Keratinocyte (primary cell): ENCODE measurements around the gene FXYD6. TPM values are rescaled to one million over a fixed set of nuclear protein-coding genes. Genes with fewer than 3 reads are reported as not detected.

Source experiments
- DNase-seq: peaks from one replicate; pipeline ENCODE4 v3.0.0-alpha.2; 2011; ENCODE audit warnings: low read depth, missing footprints, low spot score
- FAIRE-seq: peaks from 2 replicates; lab custom pipeline; 2011; peaks lifted over from hg19 to GRCh38; lab: Jason Lieb, UNC
- H2AFZ ChIP-seq: 2 replicates; pipeline ENCODE4 v1.6.0; 2012; ENCODE audit warnings: low read length, control low read depth, inconsistent platforms; ENCODE audit not compliant: control insufficient read depth
- H3K27ac ChIP-seq: 2 replicates; pipeline ENCODE4 v1.5.1; 2011; ENCODE audit warnings: low read length; ENCODE audit not compliant: control insufficient read depth, insufficient read depth
- H3K27me3 ChIP-seq: 3 replicates; pipeline ENCODE4 v1.6.0; 2011; ENCODE audit warnings: low read length; ENCODE audit not compliant: control insufficient read depth, insufficient read depth; ENCODE audit errors: extremely low read depth
- H3K36me3 ChIP-seq, 2 experiments: 2 replicates in 1 of 2; 3 replicates in 1 of 2; pipeline ENCODE4 v1.5.1; 2011; ENCODE audit warnings: low read length in 2 of 2, mild to moderate bottlenecking in 1 of 2; ENCODE audit not compliant: control insufficient read depth in 2 of 2, insufficient read depth in 2 of 2; ENCODE audit errors: extremely low read depth in 1 of 2
- H3K4me1 ChIP-seq: 3 replicates; pipeline ENCODE4 v1.5.1; 2011; ENCODE audit warnings: low read length; ENCODE audit not compliant: control insufficient read depth, insufficient read depth; ENCODE audit errors: extremely low read depth
- H3K4me2 ChIP-seq: 3 replicates; pipeline ENCODE4 v1.6.0; 2011; ENCODE audit warnings: low read depth, low read length; ENCODE audit not compliant: control insufficient read depth, insufficient read depth; ENCODE audit errors: extremely low read depth
- H3K4me3 ChIP-seq, 3 experiments: fragments of 200-600 bp in 1 of 3; sonication (generic) in 1 of 3; 2 replicates in 2 of 3; 3 replicates in 1 of 3; pipeline ENCODE4 v1.5.1; 2011 to 2016; ENCODE audit warnings: low read length in 3 of 3, mild to moderate bottlenecking in 3 of 3, control low read depth in 2 of 3, inconsistent platforms in 1 of 3, low read depth in 1 of 3, mixed read lengths in 1 of 3, mixed run types in 1 of 3, moderate library complexity in 1 of 3; ENCODE audit not compliant: control insufficient read depth in 2 of 3, insufficient read depth in 2 of 3; ENCODE audit errors: extremely low read depth in 1 of 3
- H3K79me2 ChIP-seq: 2 replicates; pipeline ENCODE4 v1.6.0; 2012; ENCODE audit warnings: low read length; ENCODE audit not compliant: control insufficient read depth, insufficient read depth
- H3K9ac ChIP-seq: 3 replicates; pipeline ENCODE4 v1.6.0; 2011; ENCODE audit warnings: low read length; ENCODE audit not compliant: control insufficient read depth, insufficient read depth; ENCODE audit errors: extremely low read depth
- H3K9me1 ChIP-seq: 3 replicates; pipeline ENCODE4 v1.6.0; 2011; ENCODE audit warnings: low read length; ENCODE audit not compliant: control insufficient read depth, insufficient read depth; ENCODE audit errors: extremely low read depth
- H3K9me3 ChIP-seq: 2 replicates; pipeline ENCODE4 v1.5.1; 2012; ENCODE audit warnings: low read depth, low read length; ENCODE audit not compliant: control insufficient read depth
- H4K20me1 ChIP-seq: 3 replicates; pipeline ENCODE4 v1.6.0; 2011; ENCODE audit warnings: low read length; ENCODE audit not compliant: control insufficient read depth, insufficient read depth; ENCODE audit errors: extremely low read depth
- EZH2 ChIP-seq: IDR thresholded peaks from one replicate; pipeline ENCODE4 v1.6.1; 2012; ENCODE audit warnings: inconsistent platforms, mild to moderate bottlenecking, low read length, moderate library complexity
- dilution Hi-C: fragments of 300-500 bp; cut with MboI; formaldehyde crosslinking; loops from one replicate; pipeline ENCODE4 v1.7.0; 2020; ENCODE audit warnings: low sequenced_read_pairs; ENCODE audit not compliant: extremely low pct_ligation_motif_present
- polyA plus RNA-seq, 5 experiments: library from polyadenylated mRNA; depleted of rRNA in 3 of 5; stranded (reverse) in 3 of 5; stranded (forward) in 1 of 5; unstranded in 1 of 5; fragments of >200 nt; gene quantifications; 1 replicate in 1 of 5; 2 replicates in 3 of 5; 3 replicates in 1 of 5; pipeline versions ENCODE4 v1.2.1 to v1.2.3, GENCODE V29; 2011 to 2012; ENCODE audit warnings: missing spikeins in 2 of 5, low read depth in 1 of 5, low replicate concordance in 1 of 5
- TF ChIP-seq, protein P1 (sequence below), 3 experiments: IDR thresholded peaks in 1 of 3; conservative IDR thresholded peaks in 1 of 3; optimal IDR thresholded peaks in 1 of 3; 2 replicates in 2 of 3; 3 replicates in 1 of 3; pipeline versions ENCODE3 to v1.5.1; 2011; ENCODE audit warnings: low read length in 3 of 3, mild to moderate bottlenecking in 3 of 3, moderate library complexity in 2 of 3, control low read depth in 1 of 3, inconsistent platforms in 1 of 3; ENCODE audit not compliant: insufficient read depth in 2 of 3; ENCODE audit errors: extremely low read depth in 1 of 3

The FXYD6 gene
- polyA plus RNA-seq, 1 donor (not counting 4 experiments of a cell fraction or from before 2014, with no cell fraction given) = not detected

DNA sequence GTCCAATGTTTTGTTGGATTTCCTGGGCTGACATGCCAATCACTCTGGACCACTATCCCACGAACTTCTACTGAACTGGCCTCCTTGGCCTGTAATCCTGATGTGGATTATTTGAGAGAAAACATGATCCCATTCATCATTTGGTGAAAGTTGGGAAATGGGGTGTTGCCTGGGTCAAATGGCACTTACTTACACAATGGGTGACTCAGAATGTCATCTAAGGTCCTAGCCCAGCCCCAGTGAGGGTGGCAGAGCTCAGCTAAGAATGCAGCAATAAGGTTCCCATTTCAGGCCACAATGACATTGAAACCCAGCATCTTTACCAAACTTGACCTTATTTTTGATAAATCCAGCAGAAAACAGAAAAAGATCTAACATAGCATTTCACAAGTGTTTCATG lies 71.4 kb downstream of the FXYD6 start:
- Histone ChIP-seq H2AFZ (no peak overlapping the region), H3K9me1 (no peaks in the 10 kb centered on the region), H4K20me1 (no peaks in the 10 kb centered on the region), H3K4me2 (no peak overlapping the region), H3K9me3 (no peaks in the 10 kb centered on the region), H3K79me2 (no peaks in the 10 kb centered on the region), H3K9ac (no peak overlapping the region), H3K4me3 (no peak overlapping the region), H3K27me3 (peaks cover 10% of the 10 kb centered on the region), H3K4me1 (no peaks in the 10 kb centered on the region), H3K27ac (no peak overlapping the region), H3K36me3 (no peaks in the 10 kb centered on the region)
- dilution Hi-C loops = loop anchor here (25.0 kb wide), 1 partner anchor 368 kb away; no protein-coding TSS in a partner anchor
- FAIRE-seq = no peak
- no peak for DNase-seq
- TF ChIP-seq, protein P1, sequence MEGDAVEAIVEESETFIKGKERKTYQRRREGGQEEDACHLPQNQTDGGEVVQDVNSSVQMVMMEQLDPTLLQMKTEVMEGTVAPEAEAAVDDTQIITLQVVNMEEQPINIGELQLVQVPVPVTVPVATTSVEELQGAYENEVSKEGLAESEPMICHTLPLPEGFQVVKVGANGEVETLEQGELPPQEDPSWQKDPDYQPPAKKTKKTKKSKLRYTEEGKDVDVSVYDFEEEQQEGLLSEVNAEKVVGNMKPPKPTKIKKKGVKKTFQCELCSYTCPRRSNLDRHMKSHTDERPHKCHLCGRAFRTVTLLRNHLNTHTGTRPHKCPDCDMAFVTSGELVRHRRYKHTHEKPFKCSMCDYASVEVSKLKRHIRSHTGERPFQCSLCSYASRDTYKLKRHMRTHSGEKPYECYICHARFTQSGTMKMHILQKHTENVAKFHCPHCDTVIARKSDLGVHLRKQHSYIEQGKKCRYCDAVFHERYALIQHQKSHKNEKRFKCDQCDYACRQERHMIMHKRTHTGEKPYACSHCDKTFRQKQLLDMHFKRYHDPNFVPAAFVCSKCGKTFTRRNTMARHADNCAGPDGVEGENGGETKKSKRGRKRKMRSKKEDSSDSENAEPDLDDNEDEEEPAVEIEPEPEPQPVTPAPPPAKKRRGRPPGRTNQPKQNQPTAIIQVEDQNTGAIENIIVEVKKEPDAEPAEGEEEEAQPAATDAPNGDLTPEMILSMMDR (optimal IDR thresholded peaks at IDR 0.05 in 1 of 3, IDR thresholded peaks at IDR 0.05 in 1 of 3, conservative IDR thresholded peaks at IDR 0.05 in 1 of 3; ENCODE audit: extremely low read depth in 1 of 3, insufficient read depth in 2 of 3, low read length in 3 of 3) = no peak
- no peak for TF ChIP-seq EZH2

DNA sequence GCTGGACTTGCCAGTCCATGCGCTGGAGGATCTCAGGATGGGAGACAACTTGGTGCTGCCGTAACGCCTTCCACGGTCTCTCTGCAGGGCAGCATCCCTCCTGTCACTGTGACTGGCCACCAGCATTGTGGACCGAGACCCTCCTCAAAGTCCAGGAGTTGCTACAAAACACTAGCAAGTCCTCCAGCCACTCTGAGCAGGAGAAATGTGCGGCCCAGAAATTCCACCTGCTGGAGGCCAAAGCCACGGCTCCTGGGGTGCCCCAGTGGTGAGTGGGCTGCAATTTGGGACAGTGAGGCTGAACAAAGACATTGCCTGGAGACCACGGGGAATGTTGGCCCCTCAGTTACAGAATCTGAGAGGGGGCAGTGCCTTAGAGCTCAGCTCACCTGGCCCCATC lies 72.6 kb downstream of the FXYD6 start:
- no peak overlapping the region for H3K4me2 ChIP-seq
- H3K9me3 ChIP-seq = no peaks in the 10 kb centered on the region
- no peaks in the 10 kb centered on the region for H3K36me3 ChIP-seq
- H3K79me2 ChIP-seq = no peaks in the 10 kb centered on the region
- DNase-seq = no peak
- dilution Hi-C loops = loop anchor here (25.0 kb wide), 1 partner anchor 367 kb away; no protein-coding TSS in a partner anchor
- no peak overlapping the region for H2AFZ ChIP-seq
- H3K27me3 ChIP-seq = peaks cover 17% of the 10 kb centered on the region
- no peaks in the 10 kb centered on the region for H4K20me1 ChIP-seq
- TF ChIP-seq, protein P1 (optimal IDR thresholded peaks at IDR 0.05 in 1 of 3, IDR thresholded peaks at IDR 0.05 in 1 of 3, conservative IDR thresholded peaks at IDR 0.05 in 1 of 3; ENCODE audit: extremely low read depth in 1 of 3, insufficient read depth in 2 of 3, low read length in 3 of 3) = no peak
- no peak for TF ChIP-seq EZH2
- H3K9ac ChIP-seq = no peak overlapping the region
- H3K4me3 ChIP-seq = no peak overlapping the region
- no peaks in the 10 kb centered on the region for H3K4me1 ChIP-seq
- no peaks in the 10 kb centered on the region for H3K9me1 ChIP-seq
- no peak overlapping the region for H3K27ac ChIP-seq
- no peak for FAIRE-seq
